GM15510 (cell line): ENCODE results near the gene HPCAL4.

Source experiments
- POLR2A ChIP-seq: IDR thresholded peaks from 3 replicates; pipeline ENCODE4 v1.6.1; 2011; ENCODE audit warnings: borderline replicate concordance; ENCODE audit not compliant: insufficient read length; ENCODE audit errors: extremely low read depth

HPCAL4 gene

DNA sequence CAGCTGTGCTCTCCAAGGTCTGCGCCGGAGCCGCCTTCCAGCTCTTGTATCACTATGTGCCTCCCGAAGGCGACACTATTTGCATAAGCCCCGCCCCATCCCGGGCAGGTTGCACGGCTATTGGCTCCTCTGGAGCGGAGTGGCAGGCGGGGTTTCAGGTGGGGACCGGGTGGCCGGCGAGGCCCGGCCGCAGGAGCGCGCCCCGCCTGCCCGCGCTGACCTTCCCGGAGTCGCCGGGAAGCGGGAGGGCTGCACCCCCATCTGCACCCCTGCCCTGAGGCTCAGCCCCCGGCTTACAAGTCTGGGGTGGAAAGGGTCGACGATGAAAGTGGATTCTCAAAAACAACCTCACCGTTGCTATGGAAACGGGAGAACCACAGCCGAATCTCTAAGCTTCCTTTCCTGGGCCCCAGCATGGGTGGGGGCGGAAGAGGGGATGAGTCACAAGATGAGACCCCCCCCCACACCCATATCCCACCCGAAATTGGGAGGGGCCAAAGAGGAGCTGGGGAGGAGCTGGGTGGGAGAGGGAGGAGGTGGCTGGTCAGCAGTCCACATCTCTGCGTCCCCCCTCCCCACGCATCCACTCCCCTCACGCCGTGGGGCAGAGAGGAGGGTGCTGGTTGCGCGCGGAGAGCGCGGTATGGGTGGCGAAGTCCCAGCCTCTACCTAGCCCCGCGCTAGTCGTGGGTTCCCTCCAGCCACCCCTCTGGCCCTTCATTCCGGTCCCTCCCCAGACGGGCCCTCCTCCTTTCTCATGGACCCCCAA is at the start of gene HPCAL4:
HPCAL4 (minus strand) TSS at position 51 of the 769 bp plus-strand sequence. CDS start 6,830 bp downstream, outside the sequence.
- no peak for TF ChIP-seq POLR2A

DNA sequence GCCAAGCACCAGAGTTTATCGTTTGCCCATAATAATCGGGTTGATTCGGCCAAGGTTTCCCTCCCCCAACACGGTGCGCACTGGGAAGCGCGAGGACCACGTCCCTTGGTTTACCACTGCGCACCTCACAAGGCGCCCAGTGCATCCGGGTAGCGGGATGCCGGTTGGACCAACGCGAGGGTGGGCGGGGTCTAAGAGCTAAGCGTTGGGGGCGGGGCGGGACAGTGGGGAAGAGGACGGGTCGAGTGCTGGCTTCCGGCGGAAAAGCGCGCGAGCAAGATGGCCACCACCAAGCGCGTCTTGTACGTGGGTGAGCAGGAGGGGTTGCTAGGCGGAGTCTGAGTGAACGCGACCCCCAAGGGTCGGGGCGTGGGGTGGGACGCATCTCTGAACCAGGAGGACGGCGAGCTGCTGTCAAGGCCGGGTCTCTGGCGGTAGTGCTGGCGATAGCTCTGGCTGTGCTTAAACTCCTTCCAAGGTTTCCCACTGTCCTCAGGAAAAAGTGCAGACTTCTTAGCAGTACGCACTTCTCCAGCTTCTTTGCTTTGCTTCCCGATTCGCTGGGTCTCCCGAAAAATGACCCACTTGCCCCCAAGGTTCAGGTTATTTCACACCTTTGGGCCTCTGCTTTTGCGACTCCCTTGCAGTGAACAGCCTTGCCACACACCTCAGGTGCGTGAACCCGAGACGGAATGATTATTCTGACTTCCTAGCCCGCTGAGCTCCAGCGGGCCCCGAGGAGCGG is 47.6 kb upstream of the HPCAL4 start, which contains the start of gene PPIE:
PPIE (plus strand) TSS at position 261 of the 745 bp plus-strand sequence; CDS start at position 280, 19 bp downstream.
- peak; percentile 87 for TF ChIP-seq POLR2A

DNA sequence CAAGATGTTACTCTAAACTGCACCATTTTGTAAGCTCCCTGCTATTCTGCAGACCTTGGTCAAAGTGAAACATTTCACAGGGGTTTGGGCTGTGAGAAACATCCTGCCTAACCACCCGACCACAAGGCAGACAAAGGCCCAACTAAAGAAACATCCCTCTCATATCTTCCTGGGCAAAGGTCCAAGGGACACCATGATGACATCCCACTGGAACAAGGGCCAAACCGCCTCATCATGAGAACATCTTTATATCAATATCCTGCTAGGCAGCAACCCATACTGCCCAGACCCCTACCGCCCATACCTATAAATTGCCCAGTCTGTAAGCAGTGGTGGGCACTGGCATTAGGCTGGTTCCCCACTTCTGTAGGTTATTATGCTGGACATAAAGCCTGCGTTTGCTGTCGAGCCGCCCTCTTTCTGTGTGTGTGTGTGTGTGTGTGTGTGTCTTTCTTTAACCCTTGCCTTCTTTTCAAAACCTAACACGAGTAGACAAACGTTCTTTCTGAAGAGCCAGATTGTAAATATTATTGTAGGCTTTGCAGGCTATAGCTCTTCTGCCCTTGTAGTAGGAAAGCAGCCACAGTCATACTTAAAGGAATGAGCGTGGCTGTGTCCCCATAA is 46.4 kb upstream of the HPCAL4 start:
- no peak for TF ChIP-seq POLR2A

DNA sequence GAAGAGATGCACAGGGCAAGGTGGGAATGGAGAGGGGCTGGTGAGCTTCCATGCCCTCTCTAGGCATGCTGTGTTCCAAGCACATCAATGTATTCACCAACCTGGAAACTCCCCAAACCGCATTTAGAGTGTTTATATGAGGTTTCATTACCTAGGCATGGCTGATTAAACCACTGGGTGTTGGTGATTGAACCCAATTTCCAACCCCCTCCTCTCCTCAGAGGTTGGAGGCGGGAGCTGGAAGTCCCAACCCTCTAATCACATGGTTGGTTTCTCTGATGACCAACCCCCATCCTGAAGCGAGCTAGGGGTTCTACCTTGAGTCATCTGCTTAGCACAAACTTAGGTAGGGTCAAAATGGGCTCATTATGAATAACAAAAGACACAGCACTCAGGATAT is 44.5 kb upstream of the HPCAL4 start:
- no peak for TF ChIP-seq POLR2A

DNA sequence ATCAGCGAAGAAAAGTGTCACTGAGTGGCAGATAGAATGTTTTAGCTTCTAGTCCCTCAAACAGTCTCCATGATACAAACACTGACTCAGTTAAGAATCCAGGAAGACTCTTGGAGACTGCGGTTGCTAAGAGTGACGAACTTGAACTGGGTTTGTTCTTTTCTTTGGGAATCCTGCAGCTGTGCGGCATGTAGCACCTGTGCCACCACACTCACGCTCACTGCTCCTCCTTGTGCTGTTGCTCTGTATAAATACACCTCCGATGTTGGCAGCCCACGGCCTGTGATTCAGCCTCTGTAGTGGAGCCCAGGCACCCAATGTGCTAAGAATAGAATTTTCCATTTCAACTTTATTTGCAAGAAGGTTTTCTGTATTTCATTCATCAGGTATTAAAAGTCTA is 41.9 kb upstream of the HPCAL4 start:
- no peak for TF ChIP-seq POLR2A

DNA sequence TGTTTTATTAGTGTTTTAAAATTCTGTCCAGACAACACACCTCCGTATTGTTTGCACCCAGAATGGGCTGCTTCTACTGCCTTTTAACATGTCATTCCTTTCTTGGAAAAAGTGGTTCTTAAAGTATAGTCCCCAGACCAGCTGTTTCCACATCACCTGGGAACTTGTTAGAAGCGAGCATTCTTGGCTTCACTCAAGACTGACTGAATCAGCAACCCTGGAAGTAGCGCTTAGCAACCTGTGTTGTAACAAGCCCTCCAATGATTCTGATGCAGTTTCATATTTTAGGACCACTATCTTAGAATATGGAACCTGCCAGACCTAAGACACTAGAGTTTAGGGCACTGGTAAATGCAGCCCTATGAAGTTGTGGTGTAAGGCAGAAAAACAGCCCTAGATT is 41.5 kb upstream of the HPCAL4 start:
- no peak for TF ChIP-seq POLR2A

DNA sequence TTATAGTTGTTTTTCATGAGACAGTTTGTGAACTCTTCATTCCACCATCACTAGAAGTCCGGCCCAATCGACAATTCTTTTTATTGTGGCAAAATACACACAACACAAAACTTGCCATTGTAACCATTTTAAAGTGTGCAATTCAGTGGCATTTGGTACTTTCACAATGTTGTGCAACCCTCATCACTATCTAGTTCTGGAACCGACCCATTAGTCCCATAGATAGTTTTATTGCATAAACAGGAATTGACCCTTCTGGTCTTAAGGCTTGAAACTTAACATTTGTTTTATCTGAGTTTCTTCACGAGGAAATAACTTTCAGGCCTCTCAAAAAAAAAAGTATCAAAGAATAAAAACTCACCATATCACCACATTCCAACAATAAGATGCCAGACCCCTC is 38.6 kb upstream of the HPCAL4 start:
- no peak for TF ChIP-seq POLR2A

DNA sequence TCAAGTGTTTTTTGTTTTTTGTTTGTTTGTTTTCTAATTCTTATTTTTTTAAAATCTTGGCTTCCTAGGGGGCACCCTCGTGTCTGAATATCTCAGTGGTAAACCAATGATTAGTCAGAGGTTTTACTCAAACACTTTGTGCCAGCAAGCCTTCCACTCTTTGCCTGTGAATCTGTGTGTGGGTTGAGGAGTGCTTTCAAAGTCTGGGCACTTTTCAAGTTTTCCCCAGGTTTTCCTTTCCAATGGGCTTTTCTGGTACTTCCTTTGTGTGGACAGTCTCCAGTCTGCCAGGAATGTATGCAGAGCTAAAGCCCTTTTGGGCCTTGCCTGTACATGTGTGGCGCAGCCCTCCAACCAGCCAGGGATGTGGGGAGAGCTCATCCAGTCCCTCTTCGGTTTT is 37.8 kb upstream of the HPCAL4 start:
- TF ChIP-seq POLR2A = no peak

DNA sequence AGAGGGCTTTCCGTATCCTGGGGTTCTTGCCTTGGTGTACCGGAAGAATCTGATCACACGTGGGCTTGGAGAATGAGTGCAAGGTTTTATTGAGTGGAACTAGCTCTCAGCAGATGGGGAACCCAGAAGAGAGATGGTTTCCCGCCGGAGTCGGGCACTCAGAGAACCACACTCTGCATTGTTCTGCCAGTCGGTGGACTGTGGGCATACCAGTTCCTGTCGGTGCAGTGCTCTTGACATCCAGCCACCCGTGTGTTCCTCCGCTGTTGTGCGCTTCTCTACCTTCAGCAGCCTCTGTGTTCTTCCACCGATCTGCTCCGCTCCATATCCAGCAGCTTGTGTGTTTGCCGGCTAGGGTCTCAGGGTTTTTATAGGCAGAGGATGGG is 36.7 kb upstream of the HPCAL4 start:
- TF ChIP-seq POLR2A = no peak

DNA sequence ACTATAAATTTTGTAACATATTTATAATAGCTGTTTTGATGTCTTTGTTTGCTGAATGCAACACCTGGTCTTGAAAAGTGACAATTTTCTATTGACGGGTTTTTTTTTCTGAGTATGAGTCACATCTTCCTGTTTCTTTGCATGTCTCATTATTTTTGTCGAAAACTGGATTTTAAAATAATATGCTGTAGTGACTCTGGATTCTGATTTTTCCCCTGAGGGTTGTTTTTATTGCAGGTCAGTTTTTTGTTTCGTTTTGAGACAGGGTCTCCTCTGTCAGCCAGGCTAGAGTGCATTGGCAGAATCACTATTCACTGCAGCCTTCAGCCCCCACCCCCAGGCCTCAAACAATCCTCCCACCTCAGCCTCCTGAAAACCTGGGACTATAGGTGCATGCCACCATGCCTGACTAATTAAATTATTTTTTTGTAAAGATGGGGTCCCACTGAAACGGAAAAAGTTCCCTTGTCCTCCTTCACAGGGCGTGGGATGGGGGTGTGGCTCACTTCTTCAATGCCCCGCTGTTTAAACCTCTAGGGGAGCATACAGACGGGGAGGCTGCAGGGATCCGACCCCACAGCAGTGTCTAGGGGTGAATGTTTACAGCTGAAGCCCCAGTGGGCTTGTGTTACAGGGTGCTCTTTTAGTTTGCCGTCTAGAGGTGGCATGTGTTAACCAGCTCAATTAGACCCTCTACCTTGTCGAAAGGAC is 36.1 kb upstream of the HPCAL4 start:
- TF ChIP-seq POLR2A = no peak

DNA sequence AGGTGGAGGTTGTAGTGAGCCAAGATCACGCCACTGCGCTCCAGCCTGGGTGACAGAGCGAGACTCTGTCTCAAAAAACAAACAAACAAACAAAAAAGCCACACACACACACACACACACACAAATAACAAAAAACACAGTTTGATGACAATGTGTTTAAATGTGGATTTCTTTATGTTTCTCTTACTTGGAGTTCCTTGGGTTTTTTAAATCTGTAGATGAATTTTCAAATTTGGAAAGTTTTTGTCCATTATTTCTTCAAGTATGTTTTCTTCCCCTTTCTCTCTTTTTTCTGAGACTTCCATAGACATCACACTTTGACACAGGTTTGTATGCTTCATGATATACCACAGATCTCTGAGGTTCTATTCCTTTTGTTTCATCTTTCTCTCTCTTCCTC is 35.4 kb upstream of the HPCAL4 start:
- no peak for TF ChIP-seq POLR2A

DNA sequence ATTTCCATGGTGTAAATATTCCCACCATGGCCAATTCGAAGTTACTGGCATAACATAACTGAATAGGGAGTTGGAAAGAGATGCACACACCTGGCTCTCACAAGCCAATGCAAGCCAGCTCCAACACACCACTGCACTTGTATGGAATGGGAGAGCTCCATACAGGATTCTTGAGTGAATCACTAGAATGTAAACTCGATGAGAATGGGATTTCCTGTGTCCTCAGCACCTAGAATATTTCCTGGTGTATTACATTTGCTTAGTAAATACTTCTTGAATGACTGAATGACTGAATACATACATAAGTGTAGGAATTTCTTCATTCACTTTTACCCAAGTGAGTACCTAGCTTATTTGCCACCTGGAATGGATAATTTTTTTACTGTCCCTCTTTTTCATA is 31.3 kb upstream of the HPCAL4 start:
- TF ChIP-seq POLR2A = no peak

DNA sequence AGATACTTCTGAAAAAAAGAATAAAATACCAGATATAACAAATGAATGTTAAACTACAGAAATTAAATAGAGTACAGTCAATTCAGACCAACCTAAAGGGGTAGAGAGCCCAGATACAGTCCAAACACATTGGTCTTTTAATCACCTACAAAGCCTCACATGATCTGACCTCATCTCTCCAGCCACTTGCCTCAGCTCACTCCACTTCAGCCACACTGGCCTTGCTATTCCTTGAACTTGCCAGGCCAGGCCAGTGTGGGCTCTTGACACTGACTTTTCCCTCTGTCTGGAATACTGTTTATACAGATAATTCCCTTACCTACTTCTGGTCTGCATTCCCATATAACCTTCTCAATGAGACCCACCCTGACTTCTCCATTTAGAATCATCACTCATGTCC is 30.4 kb upstream of the HPCAL4 start:
- TF ChIP-seq POLR2A = no peak

DNA sequence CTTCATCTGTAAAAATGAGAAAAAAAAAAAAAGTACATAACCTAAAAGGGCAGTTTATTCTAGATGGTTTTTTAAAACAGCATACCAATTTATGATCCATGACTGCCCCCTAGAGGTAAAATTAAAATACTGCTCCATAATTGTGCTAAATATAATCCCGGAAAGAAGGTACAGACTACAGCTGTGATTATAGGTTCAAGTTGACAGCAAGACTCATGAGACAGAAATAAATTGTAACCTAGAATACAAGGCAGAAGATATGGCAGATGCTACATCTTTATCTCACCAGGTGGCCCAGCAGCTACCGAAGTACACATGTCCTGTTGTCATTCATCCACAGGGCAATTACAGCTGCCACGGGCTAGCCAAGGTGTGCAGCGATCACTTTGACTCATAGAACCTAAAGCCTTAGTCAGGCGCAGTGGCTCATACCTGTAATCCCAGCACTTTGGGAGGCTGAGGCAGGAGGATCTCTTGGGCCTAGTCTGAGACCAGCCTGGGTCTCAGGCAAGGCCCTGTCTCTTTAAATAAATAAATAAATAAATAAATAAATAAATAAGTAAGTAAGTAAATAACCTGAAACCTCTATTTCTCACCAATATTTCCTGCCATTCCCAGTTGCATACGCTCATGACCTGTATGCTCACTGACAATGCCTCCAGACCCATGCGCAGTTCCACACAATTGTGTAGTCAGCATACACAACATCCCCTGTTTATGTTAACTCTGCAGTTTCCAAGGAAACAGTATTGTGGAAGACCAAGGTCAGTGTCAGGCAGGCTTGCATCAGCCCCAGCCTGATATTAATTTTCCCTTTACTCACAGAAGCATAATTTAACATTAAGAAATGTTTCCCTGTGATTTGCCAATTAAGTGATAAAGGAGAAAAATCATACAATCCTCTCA is 29.1 kb upstream of the HPCAL4 start:
- TF ChIP-seq POLR2A = no peak

DNA sequence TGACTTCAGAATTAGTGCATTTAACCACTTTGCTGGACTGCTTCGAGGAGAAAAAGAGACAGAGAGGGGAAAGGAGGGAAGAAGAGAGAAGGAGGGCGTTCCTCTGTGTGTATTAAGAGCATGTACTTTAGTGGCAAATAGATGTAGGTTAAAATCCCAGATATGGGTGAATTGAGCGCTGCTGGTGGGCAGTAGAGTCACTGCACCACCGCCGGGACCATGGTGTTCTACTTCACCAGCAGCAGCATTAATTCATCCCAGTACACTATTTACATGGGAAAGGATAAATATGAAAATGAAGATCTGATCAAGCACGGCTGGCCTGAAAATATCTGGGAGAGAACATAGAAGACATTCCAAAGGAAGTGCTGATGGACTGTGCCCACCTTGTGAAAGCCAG is 26.6 kb upstream of the HPCAL4 start:
- no peak for TF ChIP-seq POLR2A

DNA sequence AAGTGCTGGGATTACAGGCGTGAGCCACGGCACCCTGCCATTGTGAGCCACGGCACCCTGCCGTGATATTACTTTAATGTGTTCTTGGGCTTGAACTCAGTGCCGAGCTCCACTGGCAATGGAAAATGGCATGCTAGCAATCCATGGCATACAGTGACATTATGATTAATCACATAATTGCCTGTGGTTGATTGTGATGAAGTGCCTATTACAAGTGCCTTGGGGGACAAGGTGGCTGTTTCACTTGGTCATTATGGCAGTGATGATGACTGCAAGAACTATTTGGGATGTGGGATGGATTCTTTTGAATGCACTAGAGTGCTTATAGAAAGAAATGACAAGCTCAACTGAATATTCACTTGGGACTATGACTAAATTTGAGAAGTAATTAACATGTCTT is 22.3 kb upstream of the HPCAL4 start:
- no peak for TF ChIP-seq POLR2A
